Astrocyte of the cerebellum (primary cell): ENCODE results near the gene PARVA.

ENCODE experiments used
- DNase-seq: peaks from one replicate; pipeline ENCODE4 v3.0.0-alpha.2; 2011; ENCODE audit warnings: low read depth
- H3K4me3 ChIP-seq: 2 replicates; pipeline ENCODE4 v1.5.1; 2011; ENCODE audit warnings: mild to moderate bottlenecking, low read depth, low read length, moderate library complexity
- in situ Hi-C: cut with HindIII; loops from 2 replicates; pipeline ENCODE4 v1.10.0; 2017; ENCODE audit warnings: low sequenced_read_pairs
- TF ChIP-seq, protein P1 (sequence below): IDR thresholded peaks from 2 replicates; pipeline ENCODE4 v1.5.1; 2012; ENCODE audit warnings: low read length, low read depth, moderate library complexity, mild to moderate bottlenecking; ENCODE audit errors: missing control alignments

PARVA gene

DNA sequence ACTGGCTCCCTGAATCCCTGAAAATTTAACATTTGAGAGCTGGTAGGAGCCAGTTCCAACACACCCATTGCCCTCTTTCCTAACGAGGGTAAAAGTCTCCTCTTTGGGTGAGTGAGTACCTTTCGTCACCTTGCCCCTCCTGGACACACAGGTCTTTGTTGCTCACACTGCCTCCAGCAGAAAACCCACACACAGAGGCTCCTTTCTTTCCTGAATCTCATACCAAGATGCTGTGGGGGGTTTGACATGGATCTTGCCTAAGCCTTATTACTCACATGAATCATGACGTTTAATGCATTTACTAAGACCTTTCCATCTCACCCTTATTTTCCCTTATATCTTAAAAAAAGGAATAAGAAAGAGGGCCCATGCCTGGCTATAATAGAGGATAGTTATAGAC, 53.0 kb downstream of the PARVA start:
- H3K4me3 ChIP-seq: no peak overlapping the region
- TF ChIP-seq, protein P1, sequence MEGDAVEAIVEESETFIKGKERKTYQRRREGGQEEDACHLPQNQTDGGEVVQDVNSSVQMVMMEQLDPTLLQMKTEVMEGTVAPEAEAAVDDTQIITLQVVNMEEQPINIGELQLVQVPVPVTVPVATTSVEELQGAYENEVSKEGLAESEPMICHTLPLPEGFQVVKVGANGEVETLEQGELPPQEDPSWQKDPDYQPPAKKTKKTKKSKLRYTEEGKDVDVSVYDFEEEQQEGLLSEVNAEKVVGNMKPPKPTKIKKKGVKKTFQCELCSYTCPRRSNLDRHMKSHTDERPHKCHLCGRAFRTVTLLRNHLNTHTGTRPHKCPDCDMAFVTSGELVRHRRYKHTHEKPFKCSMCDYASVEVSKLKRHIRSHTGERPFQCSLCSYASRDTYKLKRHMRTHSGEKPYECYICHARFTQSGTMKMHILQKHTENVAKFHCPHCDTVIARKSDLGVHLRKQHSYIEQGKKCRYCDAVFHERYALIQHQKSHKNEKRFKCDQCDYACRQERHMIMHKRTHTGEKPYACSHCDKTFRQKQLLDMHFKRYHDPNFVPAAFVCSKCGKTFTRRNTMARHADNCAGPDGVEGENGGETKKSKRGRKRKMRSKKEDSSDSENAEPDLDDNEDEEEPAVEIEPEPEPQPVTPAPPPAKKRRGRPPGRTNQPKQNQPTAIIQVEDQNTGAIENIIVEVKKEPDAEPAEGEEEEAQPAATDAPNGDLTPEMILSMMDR: no peak
- in situ Hi-C loops: no loop called here
- DNase-seq: no peak

DNA sequence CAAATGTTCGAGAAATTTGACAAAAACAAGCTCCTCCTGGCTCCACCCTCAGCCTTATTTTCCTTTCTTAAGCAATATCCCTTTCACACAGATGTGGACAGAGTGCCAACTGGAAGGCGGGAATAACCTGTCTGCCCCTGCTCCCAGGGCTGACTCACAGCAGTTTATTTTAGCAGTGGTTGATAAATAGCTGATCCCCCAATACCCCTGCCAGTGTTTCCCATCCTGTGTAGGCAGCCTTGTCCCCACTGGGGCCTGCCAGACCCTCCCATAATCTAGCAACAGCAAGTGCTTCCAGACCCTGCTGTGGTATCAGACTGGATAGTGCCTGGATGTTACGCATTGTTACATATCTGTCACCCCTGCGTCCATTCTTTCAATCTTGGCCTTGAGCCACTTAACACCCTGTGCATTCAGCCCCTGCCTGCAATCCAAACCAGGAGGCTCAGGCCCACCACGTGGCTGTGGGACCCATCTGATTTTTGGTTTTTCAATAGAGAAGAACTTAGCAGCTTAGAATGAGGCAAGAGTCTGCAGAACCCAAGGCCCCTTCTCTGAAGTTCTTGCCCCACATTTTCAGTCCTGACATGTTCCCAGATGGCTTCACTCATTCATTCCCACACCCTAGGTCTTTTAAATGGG, 53.7 kb downstream of the PARVA start:
- TF ChIP-seq, protein P1: no peak
- no peak overlapping the region for H3K4me3 ChIP-seq
- peak; percentile 79 for DNase-seq
- in situ Hi-C loops: no loop called here

DNA sequence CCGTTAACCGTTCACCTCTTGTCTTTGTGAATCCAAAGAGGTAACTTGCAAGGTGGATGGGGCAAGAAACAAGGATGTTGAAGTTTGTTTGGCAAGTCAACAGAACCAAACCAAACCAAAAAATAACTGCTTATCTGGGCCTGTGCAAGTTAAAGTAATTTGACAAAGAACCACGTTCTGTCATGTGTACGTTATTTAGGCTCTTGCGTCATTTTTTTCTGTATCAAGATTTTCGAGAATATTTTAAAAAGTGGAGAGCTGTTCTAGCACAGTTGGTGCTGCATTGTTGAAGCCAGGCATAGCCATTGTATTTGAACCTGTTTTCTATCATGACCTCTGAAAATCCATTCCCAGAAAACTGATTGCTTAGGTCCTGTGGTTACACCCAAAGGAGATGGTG, 55.1 kb downstream of the PARVA start:
- TF ChIP-seq, protein P1: no peak
- in situ Hi-C loops: no loop called here
- DNase-seq: no peak
- no peak overlapping the region for H3K4me3 ChIP-seq

DNA sequence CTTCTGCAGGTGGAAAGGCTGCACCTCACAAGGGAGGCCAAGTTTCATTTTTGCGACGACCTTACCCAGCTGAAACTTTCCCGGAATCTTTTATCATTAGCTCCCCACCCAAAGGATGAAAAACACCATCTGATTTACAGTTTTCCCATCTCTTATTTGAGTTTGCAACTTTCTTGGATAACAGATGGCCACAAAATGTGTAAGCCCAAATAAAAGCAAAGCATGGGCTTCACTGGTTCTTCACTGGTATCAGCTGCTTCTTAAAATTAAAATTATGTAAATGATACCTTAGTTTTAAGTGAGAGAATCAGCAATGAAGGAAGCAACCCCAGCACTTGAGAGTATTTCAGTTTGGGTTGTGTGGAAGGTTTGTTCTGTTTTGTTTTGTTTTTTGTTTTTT, 55.8 kb downstream of the PARVA start:
- DNase-seq: no peak
- TF ChIP-seq, protein P1: no peak
- no peak overlapping the region for H3K4me3 ChIP-seq
- in situ Hi-C loops: no loop called here

GRCh38 chr11:12433571-12434324, 56.4 kb downstream of the PARVA start:
- DNase-seq: peak; percentile 92
- no peak overlapping the region for H3K4me3 ChIP-seq
- TF ChIP-seq, protein P1: no peak
- in situ Hi-C loops: no loop called here

DNA sequence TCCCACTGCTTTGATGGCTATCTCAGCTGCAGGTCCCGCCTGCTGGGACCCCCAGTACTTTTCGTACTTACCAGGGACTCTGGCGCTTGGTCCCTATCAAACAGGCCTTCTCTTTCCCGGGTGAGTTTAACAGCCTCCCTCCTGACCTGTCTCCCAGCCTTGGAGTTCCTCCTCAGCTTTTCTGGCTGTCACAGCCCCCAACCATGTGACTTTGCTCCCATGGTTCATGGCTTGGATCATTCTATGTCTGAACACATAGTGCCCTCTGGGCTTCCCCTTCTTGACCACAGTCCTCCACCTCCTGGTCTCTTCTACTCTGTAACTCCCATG, 56.9 kb downstream of the PARVA start:
- TF ChIP-seq, protein P1: no peak
- no peak overlapping the region for H3K4me3 ChIP-seq
- DNase-seq: no peak
- in situ Hi-C loops: no loop called here
